ENCODE data around the gene FOXD4L6.
"Not testable (repeated sequence)": the region's sequence is repeated elsewhere in the genome, so short reads cannot be mapped to it uniquely, and the experiment has no call there.

Gene FOXD4L6

DNA sequence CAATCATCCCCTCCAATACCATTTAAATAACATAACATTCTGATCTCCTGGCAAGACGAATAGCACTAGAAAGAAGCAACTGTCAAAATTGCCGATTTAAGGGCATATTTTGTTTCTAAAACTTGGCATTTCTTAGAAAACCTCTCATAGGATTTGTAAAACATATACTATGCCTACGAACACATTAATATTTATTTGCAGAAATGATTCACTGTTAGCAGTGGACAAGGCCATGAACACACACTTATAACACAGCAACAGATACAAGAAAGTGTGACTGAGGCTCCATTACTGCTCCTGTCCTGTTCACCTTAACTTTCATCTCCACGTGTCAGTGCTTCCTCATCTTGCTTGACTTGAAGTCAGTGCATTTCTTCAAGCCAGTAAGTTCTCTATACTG is 46.1 kb downstream of the FOXD4L6 start:
- H3K27me3 ChIP-seq (ENCODE audit: insufficient read depth, low read length, poor library complexity); ATAC-seq (ENCODE audit: insufficient read depth, low read depth): not testable (repeated sequence)

DNA sequence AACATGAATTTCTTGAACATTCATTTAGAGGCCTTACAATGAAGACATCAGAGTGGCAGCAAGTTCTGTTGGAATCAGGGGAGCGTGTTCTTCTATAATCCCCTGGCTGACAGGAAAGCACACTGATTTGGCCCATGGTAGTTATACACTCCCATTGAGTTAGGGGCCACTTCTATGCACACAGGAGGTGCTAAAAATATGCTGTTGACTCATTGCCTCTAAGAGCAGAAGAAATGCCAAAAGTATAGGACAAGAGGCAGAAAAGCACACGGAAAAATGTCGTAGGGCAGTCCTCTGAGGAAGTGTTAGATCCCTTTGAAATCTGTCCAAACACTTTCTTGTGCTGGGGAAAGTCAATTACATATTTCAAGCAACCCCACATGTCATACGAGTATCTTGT is 49.0 kb downstream of the FOXD4L6 start:
- not testable (repeated sequence) for DNase-seq; H3K79me2 ChIP-seq (ENCODE audit: insufficient read depth, low read length); H3K4me3 ChIP-seq (ENCODE audit: low read depth in 1 of 2, low read length in 2 of 2); H3K36me3 ChIP-seq (ENCODE audit: insufficient read depth, low read length); ATAC-seq (ENCODE audit: insufficient read depth, low read depth); H3K4me1 ChIP-seq (ENCODE audit: insufficient read depth, low read length); H2AFZ ChIP-seq (ENCODE audit: low read depth, low read length); H3K27me3 ChIP-seq (ENCODE audit: insufficient read depth, low read length, poor library complexity); H3K9me3 ChIP-seq (ENCODE audit: insufficient read depth, low read length, severe bottlenecking); H4K20me1 ChIP-seq (ENCODE audit: insufficient read depth, low read length); H3K4me2 ChIP-seq (ENCODE audit: insufficient read depth, low read length); H3K27ac ChIP-seq (ENCODE audit: low read length); H3K9ac ChIP-seq (ENCODE audit: low read depth, low read length)

More for the DNA sequence above, 46.1 kb downstream of the FOXD4L6 start:
- H3K9ac ChIP-seq (ENCODE audit: low read depth, low read length); H3K36me3 ChIP-seq (ENCODE audit: insufficient read depth, low read length); H4K20me1 ChIP-seq (ENCODE audit: insufficient read depth, low read length); H2AFZ ChIP-seq (ENCODE audit: low read depth, low read length); H3K4me1 ChIP-seq (ENCODE audit: insufficient read depth, low read length); DNase-seq; H3K27ac ChIP-seq (ENCODE audit: low read length); H3K4me3 ChIP-seq (ENCODE audit: low read depth in 1 of 2, low read length in 2 of 2); H3K79me2 ChIP-seq (ENCODE audit: insufficient read depth, low read length); H3K4me2 ChIP-seq (ENCODE audit: insufficient read depth, low read length); H3K9me3 ChIP-seq (ENCODE audit: insufficient read depth, low read length, severe bottlenecking): not testable (repeated sequence)

DNA sequence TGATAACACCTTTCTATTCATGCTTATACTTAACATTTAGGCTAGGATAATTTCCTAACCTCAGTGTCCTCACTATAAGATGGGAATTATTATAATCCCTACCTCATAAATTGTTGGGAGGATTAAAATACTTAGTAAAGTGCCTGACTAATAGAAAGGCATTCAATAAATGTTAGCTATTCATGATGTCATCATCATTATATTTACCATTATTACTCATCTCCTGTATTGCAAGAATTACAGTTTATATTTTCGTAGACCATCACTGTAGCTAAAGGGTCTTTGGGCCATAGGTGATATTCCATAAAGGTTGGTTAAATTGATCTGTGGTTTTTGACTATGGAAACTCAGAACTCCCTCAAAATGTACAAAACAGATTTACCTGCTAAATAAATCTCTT is 50.9 kb downstream of the FOXD4L6 start:
- not testable (repeated sequence) for H3K27me3 ChIP-seq (ENCODE audit: insufficient read depth, low read length, poor library complexity); H3K4me2 ChIP-seq (ENCODE audit: insufficient read depth, low read length); H3K9ac ChIP-seq (ENCODE audit: low read depth, low read length); H3K79me2 ChIP-seq (ENCODE audit: insufficient read depth, low read length); H3K4me1 ChIP-seq (ENCODE audit: insufficient read depth, low read length); ATAC-seq (ENCODE audit: insufficient read depth, low read depth); H2AFZ ChIP-seq (ENCODE audit: low read depth, low read length); DNase-seq; H3K9me3 ChIP-seq (ENCODE audit: insufficient read depth, low read length, severe bottlenecking); H4K20me1 ChIP-seq (ENCODE audit: insufficient read depth, low read length); H3K4me3 ChIP-seq (ENCODE audit: low read depth in 1 of 2, low read length in 2 of 2); H3K27ac ChIP-seq (ENCODE audit: low read length); H3K36me3 ChIP-seq (ENCODE audit: insufficient read depth, low read length)
